NCI-H2227 (cell line): ENCODE data around the gene NMNAT1.
"Not testable (repeated sequence)": the region's sequence is repeated elsewhere in the genome, so short reads cannot be mapped to it uniquely, and the experiment has no call there.

Experiments
- DNase-seq: peaks from one replicate; lab custom pipeline; 2025; ENCODE audit not compliant: unreplicated experiment; lab: John Stamatoyannopoulos, UW

NMNAT1 gene

DNA sequence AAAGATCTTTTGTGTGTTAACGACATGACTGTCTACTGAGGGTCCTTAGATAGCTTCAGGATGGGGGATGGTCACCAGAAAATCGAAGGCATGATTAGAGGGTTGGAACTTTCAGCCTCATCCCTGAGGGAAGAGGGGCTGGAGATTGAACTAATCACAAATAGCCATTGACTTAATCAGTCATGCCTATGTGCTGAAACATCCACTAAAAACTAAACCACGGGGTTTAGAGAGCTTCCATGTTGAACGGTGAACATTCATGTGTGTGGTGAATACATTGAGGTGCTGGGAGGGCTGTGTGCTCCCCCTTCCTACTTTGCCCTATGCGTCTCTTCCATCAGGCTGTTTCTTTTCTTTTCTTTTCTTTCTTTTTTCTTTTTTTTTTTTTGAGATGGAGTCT lies 70.7 kb downstream of the NMNAT1 start:
- no peak for DNase-seq

DNA sequence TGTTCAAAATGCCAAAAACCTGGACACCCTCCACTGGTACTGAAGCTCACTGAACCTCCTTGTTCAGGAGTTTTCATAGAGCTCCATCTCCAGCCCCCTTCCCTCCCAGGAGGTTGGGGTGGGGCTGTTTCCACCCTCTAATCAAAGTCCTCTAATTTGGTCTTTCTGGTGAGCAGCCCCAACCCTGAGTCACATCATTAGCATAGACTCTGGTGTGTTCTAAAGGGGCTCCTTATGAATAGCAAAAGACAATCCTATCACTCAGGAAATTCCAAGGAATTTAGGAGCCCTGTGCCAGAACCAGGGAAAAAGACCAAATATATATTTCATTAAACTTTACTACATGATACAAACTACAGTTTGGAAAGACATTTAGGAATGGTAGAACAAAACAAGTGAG lies 76.3 kb downstream of the NMNAT1 start:
- DNase-seq = no peak

DNA sequence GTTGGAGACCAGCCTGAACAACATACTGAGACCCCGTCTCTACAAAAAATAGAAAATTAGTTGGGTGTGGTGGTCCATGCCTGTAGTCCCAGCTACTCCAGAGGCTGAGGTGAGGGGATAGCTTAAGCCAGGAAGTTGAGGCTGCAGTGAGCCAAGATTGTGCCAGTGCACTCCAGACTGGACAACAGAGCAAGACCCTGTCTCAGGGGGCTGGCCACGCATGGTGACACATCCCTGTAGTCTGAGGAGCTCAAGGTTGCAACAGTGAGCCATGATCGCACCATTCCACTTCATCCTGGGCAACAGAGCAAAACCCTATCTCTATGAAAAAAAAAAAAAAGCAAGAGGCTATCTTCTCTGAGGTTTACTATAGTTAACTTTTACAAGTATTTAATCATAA lies 76.8 kb downstream of the NMNAT1 start:
- no peak for DNase-seq

DNA sequence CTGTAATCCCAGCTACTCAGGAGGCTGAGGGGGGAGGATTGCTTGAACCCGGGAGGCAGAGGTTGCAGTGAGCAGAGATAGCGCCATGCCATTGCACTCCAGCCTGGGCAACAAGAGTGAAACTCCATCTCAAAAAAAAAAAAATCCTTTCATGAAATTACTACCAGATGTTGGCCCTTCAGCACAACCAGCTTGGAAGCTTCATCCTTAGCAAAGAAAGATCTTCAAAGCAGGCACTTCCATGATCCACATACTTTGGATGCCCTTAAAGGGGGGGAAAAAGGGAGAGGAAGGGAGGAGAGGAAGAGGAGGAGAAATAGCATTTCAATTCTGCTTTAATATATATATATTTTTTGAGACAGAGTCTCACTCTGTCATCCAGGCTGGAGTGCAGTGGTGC lies 77.4 kb downstream of the NMNAT1 start:
- DNase-seq = not testable (repeated sequence)

DNA sequence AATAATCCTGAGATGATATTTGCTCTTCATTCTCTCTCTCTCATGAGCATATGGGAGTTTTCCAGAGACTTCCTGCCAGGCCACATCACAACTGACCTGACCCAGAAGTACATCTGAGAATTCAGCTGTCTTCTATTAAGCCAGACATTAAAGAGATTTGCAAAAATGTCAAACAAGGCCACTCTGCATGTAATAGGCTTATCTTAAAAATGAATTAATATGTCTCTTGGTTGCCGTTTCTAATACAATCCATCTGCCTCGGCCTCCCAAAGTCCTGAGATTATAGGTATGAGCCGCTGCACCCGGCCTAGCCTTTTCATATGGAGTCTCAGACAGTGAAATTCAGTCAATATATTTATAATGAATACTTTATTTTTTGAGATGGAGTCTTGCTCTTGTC lies 78.7 kb downstream of the NMNAT1 start:
- DNase-seq = not testable (repeated sequence)

DNA sequence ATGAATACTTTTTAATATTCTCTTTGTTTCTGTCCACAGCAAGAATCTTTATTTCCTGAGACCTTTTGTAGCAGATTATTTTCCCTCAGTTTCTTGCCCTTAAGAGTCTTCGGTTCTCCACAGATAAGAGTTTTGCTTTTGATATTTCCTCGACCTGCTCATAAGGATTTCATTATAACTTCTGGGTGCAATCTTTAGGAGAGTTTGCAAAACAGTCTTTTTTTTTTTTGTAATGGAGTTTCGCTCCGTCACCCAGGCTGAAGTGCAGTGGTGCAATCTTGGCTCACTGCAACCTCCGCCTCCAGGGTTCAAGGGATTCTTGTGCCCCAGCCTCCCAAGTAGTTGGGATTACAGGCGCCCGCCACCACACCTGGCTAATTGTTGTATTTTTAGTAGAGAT lies 79.4 kb downstream of the NMNAT1 start:
- DNase-seq = no peak

DNA sequence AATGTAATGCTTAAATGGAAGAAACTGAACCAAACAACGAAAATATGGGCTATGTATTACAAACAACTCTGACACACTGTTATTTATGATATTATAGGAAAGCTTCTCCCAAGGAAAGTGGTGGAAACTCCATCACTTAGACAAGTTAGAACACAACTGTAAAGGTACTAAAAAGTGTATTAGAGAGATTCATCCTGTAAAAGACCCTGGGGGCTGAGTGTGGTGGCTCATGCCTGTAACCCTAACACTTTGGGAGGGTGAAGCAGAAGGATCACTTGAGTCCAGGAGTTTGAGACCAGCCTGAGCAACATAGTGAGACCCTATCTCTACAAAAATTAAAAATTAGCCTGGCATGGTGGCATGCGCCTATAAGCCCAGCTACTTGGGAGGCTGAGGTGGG lies 82.1 kb downstream of the NMNAT1 start:
- DNase-seq = no peak

DNA sequence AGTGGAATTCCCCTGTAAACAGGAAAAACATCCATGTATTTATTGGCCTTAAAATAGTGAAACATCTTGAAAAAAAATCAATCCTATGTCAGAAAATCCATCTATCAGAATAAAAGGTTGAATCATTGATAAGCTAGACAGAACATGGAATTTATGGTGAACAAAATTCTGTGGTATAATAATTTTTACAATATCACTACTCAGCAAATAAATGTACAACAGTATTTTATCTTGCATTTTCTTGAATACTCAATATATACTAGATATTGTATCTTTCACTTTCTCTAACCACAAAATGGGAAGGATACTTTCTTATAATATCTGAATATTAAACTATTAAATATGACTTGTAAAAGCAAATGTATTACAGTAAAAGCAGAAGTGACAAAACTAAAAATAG lies 83.8 kb downstream of the NMNAT1 start:
- DNase-seq = no peak

DNA sequence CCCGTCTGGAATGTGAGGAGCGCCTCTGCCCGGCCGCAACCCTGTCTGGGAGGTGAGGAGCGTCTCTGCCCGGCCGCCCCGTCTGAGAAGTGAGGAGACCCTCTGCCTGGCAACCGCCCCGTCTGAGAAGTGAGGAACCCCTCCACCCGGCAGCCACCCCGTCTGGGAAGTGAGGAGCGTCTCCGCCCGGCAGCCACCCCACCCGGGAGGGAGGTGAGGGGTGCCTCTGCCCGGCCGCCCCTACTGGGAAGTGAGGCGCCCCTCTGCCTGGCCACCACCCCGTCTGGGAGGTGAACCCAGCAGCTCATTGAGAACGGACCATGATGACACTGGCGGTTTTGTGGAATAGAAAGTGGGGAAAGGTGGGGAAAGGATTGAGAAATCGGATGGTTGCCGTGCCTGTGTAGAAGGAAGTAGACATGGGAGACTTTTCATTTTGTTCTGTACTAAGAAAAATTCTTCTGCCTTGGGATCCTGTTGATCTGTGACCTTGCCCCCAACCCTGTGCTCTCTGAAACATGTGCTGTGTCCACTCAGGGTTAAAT lies 85.8 kb downstream of the NMNAT1 start:
- DNase-seq = not testable (repeated sequence)

DNA sequence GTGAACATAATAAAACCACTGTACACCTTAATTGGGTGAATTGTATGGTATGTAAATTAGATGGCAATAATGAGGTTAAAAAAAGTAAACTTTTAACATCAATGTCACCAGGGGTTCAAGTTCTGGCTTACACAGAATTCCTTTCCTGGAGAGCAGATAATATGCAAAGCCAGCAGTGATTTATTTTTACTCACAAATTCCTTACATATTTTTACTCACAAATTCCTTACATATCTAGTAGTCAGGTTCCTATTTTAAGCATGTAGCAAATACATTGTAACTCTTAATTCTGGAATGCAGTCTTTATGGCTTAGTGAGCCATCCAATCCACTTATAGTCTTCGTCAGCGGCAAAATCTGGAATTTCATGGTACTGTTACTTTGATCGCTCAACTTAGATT lies 88.2 kb downstream of the NMNAT1 start:
- no peak for DNase-seq

DNA sequence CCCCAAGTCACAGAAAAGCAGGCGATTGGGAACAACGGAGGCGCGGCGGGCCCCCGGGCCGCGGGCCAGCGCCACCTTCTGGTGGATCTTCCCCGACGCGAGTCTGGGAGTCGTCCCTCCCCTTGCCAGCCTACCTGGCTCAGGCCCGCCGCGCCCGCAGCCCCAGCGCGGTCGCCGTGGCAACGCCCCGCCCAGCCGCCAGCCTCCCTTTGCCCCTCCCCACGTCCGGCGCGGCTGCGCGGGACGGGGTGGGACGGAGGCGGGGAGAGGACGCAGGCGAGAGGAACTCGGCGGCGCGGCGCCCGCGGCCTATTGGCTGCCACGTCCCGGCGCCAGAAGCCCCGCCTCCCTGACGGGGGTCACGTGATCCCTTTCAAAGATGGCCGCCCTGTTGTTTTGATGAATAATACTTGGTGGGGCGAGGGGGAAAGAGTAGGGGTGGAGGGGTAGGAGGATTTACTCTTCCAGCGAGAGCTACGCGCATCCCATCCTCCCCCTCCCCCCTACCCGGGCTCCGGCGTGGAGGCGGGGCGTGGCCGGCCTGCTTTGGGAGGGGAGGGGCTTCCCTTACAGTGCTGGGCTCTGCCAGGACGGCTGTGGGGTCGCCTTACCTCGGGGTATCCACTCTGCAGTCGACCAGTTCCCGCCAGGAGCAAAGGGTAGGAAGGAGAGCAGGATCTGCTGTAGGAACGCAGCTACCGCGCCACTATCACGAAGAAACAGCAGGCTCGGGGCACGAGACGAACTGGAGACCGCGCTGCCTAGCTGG lies 89.5 kb downstream of the NMNAT1 start, which contains the start of gene UBE4B:
Gene UBE4B, plus strand, starts transcription at position 369 of the 769 bp plus-strand sequence. CDS start 713 bp downstream, outside the sequence.
- DNase-seq = peak; percentile 99

DNA sequence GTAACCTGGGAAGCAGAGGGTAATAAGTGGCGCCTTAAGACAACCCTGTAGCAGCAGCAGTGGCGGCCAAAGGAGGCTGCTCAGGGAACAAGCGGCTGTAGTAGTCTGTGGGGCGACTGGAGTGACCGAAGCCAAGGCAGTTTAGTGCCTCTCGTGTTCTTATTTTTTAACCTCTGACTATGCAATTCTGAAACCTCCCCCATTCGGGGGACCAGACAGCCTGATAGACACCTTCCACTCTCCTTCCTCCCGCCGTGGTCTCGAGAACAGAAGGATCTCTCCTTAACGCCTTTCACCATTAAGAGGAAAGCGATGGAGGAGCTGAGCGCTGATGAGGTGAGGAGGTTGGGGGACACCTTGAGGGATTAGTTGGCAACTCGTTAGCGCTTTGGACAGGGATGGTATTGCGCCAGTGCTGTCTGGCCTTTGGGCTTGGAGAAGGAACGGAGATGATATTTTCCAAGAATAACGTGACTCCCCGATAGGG lies 90.1 kb downstream of the NMNAT1 start:
- DNase-seq = peak; percentile 60
